DLD1 (cell line): ENCODE measurements around the gene ONECUT1.

Source experiments
- in situ Hi-C: cut with HindIII; loops from 2 replicates; pipeline ENCODE4 v1.10.0; 2017; ENCODE audit warnings: low sequenced_read_pairs

ONECUT1 gene

GRCh38 chr15:52783929-52784798 is 6.0 kb downstream of the ONECUT1 start:
- in situ Hi-C loops = no loop called here

- in situ Hi-C loops = no loop called here
Measured at GRCh38 chr15:52783191-52783829, 6.8 kb downstream of the ONECUT1 start.

- in situ Hi-C loops = no loop called here
Measured at GRCh38 chr15:52782514-52782913, 7.6 kb downstream of the ONECUT1 start.

GRCh38 chr15:52780172-52780980 is 9.8 kb downstream of the ONECUT1 start:
- in situ Hi-C loops = no loop called here

- in situ Hi-C loops = no loop called here
Measured at GRCh38 chr15:52778457-52778856, 11.7 kb downstream of the ONECUT1 start.

GRCh38 chr15:52772766-52773165 is 17.4 kb downstream of the ONECUT1 start:
- in situ Hi-C loops = no loop called here

- in situ Hi-C loops = no loop called here
Measured at GRCh38 chr15:52765785-52766184, 24.4 kb downstream of the ONECUT1 start.

- in situ Hi-C loops = no loop called here
Measured at GRCh38 chr15:52764731-52765130, 25.4 kb downstream of the ONECUT1 start.

GRCh38 chr15:52762621-52763020 is 27.5 kb downstream of the ONECUT1 start:
- in situ Hi-C loops = no loop called here

- in situ Hi-C loops = no loop called here
Measured at GRCh38 chr15:52760562-52760961, 29.6 kb downstream of the ONECUT1 start.

GRCh38 chr15:52759969-52760368 is 30.2 kb downstream of the ONECUT1 start:
- in situ Hi-C loops = no loop called here

GRCh38 chr15:52757496-52757895 is 32.6 kb downstream of the ONECUT1 start:
- in situ Hi-C loops = no loop called here

- in situ Hi-C loops = no loop called here
Measured at GRCh38 chr15:52751522-52751921, 38.6 kb downstream of the ONECUT1 start.

GRCh38 chr15:52749258-52749657 is 40.9 kb downstream of the ONECUT1 start:
- in situ Hi-C loops = no loop called here

- in situ Hi-C loops = no loop called here
Measured at GRCh38 chr15:52746162-52746757, 43.9 kb downstream of the ONECUT1 start.

GRCh38 chr15:52745326-52746161 is 44.6 kb downstream of the ONECUT1 start:
- in situ Hi-C loops = no loop called here

- in situ Hi-C loops = no loop called here
Measured at GRCh38 chr15:52738311-52738710, 51.8 kb downstream of the ONECUT1 start.

GRCh38 chr15:52737720-52738119 is 52.4 kb downstream of the ONECUT1 start:
- in situ Hi-C loops = no loop called here

GRCh38 chr15:52735231-52736089 is 54.7 kb downstream of the ONECUT1 start:
- in situ Hi-C loops = no loop called here
